Cardiac septum (tissue), 1 donor: ENCODE data around the gene PKIB. TPM values are rescaled to one million over a fixed set of nuclear protein-coding genes. Genes with fewer than 3 reads are reported as not detected.
"Not testable (repeated sequence)": the region's sequence is repeated elsewhere in the genome, so short reads cannot be mapped to it uniquely, and the experiment has no call there.

Experiments
- DNase-seq: peaks from one replicate; pipeline ENCODE4 v3.0.0-alpha.2; 2020; ENCODE audit warnings: low spot score
- intact Hi-C: fragments of 100-400 bp; cut with DNase I; formaldehyde crosslinking; loops from one replicate; pipeline ENCODE4 v1.14.0; 2022
- total RNA-seq: library from RNA; stranded (reverse); fragmentation: NEBNext Ultra II Directional; extraction: Animal tissue kit (Norgen Biotek cat#: 25700); gene quantifications from one replicate; pipeline ENCODE4 v1.2.1, GENCODE V29; 2021
- donor health status: DM: no; HTN: no; CAD: no.

The PKIB gene
- total RNA-seq, 1 donor from 2014 or later: 0.38 TPM

DNA sequence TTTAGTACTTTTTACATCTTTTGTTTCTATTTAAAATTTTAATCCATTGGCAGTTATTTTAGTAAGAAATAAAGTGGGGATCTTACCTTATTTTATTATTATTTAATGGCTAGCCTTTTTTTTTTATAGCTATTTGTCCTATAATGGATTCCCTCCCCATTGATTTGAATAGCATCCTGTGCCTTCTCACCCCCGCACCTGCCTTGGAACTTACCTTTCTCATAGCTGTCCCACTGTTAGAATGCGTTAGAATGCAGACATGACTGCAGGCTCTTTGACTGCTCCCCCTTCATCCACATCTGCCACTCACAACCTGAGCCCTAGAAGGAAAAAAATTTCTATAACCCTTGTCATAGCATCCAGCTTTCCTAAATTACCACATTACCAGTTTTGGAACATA is 9.1 kb downstream of the PKIB start:
- intact Hi-C loops: no loop called here
- DNase-seq: no peak

DNA sequence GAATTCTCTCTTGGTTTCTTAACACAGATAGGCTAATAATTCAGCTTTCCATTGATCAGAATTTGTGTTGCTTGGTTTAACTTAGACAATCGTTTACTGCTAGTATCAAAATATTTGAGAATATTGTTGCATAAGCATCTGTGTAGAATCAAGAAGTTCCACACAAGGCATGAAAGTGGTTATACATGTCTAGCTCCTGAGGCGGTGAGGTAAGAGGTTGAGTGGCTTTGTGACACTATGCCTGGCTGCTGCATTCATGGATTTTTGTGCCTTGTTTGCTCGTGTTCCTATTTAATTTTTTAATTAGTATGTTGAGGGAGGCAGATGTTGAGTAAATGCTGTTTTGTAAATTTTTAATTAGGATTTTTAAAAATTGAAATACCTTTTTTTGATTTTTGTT is 10.2 kb downstream of the PKIB start:
- DNase-seq: no peak
- intact Hi-C loops: no loop called here

DNA sequence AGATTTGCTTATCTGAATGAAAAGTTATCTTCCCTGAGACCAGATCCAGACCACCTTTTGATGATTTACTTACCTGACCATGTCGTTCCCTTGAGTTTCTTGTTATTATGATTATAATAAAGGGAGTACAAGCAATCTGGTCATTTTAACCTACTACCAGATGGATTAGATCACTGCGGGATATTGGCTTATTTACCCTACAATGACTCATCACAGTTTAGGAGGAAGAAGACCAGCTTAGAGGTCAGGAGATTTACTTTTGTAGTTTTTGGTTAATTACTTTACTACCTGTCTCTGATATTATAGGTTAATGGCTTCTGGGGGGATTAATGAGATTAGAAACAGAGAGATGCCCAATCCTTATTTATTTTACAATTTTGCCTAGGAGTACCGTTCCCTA is 10.7 kb downstream of the PKIB start:
- no peak for DNase-seq
- intact Hi-C loops: no loop called here

DNA sequence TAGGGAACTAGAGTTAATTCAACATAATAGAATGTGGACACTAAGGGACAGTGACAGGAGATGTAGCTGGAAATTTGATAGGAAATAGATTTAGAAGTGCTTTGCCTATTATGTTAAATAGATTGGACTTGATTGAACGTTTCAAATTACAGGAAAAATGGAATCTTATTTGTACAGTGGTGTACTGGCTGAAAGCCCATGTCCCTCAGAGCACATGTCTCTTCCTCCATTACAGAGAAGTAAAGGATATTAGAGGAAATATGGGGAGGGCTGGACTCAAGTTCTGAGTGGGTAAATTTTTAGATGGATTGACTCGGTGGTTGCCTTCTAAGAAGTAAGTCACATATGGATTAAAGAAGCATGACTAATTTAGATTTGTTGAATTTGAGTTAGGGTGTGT is 11.4 kb downstream of the PKIB start:
- DNase-seq: no peak
- intact Hi-C loops: no loop called here

DNA sequence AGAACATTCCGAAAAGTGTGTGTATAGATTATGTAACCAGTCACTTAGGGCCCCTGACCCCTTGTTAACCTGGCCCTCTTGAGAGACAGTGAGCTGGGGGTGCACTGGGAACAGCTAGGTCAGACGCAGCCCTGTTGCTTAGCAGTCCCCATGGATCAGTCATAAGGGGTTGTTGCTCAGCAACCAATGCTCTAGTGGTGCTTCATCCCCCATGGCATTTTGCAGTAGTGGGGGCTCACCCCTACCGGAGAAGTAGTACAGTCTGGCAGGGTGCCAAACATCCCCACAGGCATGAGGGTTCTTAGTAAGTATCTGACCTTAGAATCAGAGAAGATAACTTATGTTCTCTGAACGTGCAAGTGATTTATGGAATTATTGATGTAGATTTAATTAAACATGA is 12.3 kb downstream of the PKIB start:
- intact Hi-C loops: no loop called here
- DNase-seq: no peak

DNA sequence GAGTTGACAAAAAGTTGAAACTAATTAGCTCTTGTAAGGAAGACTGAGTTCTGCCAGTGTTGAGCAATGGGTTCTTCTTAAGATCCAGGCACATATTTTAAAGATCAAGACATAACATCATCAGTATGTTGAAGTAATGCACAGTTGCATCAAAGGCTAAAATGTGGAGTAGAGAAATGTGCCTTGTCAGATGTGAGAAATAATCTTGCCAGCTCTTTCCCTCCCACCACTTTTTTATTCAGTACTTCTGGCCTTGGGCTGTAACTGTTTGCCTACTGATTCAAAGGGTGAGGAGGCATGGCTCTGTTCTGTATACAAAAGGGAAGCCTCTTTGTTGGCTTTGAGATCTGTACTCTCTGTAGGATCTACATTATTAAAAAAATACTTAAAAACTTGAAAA is 13.1 kb downstream of the PKIB start:
- no peak for DNase-seq
- intact Hi-C loops: no loop called here

DNA sequence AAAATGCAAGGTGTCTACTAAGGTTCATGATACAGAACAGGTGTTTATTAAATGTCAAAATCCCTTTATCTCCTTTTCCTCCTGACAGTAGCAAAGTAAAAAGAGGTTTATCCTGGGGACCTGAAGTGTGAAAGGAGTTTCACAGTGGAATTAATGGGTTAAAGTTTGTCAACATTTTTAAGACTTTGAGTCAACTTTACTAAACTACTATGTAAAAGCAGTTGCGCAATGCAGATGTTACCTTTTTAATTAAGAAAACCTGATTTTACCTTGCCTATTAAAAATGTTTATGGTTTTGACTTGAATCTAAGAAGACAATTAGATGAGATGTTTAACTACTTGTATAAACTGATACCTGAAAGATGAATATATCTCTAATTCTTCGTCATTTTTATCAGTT is 14.6 kb downstream of the PKIB start:
- no peak for DNase-seq
- intact Hi-C loops: no loop called here

DNA sequence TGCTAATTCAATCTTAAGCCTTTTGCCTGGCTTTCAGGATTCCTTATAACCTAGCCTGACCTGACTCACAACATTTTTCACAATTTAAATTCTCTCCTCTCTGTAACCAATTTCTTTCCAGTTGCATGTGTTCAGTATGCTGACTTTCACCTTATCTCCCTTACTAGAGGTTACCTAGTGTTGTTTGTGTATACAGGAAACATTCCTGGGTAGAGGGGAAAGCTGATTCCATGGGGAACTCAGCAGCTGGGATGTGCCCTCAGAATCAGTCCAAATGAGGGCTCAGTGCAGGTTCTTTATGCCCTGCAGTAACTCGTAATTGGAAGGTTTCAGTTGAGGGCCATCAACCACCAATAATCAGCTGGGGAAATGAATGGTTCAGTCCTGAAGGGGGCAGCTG is 18.5 kb downstream of the PKIB start:
- no peak for DNase-seq
- intact Hi-C loops: no loop called here

DNA sequence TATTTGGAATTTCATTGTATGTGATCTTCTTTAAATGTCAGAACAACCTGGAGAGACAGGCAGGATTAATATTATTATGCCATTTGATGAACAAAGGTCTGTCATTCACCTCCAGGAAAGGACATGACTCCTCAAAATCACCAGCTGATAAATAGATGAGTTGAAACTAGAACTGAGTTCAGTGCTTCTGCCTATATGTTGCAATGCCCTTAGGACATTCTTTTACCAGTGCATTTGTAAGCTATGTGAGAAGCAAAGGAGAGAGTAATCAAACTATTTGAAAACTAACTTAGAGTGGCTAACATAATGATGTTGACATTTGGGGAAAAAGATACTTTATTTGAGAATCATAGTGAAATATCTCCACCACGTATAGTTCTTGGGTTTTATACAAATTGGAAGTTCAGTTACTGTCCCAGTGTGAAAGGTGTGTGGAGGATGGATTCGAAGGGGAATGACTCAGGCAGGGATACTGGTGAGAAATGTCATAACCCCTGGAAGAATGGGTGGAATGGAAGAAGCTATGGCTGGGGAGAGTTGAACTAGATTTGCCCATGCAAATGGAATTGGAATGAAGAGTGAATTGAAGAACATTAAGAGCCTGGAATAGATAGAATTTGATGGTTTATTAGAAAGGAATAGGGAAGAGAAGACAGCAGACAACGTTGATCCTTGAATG is 21.5 kb downstream of the PKIB start:
- no peak for DNase-seq
- intact Hi-C loops: no loop called here

DNA sequence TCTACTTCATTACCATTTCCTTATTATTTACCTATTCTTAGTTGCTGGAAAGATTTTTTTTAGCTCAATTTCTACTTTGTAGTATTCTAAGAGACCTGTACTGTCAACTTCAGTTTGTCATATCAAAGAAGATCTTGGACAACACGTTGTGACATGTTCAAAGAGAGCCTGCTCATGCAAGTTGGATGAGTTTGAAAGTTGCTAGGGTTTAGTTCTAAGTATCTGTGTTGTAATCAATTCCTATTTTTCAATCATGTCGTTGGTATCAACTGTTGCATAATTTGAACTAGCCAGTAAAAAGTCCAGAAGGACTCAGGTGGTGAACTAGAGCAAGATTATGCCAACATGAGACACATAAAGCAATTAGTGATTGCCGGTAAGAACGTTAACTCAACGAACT is 30.2 kb downstream of the PKIB start:
- intact Hi-C loops: no loop called here
- DNase-seq: no peak

DNA sequence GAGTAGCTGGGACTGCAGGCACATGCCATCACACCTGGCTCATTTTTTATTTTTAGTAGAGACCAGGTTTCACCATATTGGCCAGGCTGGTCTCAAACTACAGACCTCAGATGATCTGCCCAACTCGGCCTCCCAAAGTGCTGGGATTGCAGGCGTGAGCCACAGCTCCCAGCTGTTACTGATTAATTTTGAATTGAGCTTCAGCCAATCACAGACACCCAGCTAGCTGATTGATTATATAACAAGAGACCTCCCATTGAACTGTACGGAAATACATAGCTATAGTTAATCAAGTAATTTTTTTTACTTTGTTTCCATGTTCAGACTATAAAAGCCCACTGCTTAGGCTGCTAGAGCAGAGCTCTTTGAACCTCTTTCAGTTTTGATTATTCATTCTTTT is 31.6 kb downstream of the PKIB start:
- intact Hi-C loops: no loop called here
- DNase-seq: no peak

DNA sequence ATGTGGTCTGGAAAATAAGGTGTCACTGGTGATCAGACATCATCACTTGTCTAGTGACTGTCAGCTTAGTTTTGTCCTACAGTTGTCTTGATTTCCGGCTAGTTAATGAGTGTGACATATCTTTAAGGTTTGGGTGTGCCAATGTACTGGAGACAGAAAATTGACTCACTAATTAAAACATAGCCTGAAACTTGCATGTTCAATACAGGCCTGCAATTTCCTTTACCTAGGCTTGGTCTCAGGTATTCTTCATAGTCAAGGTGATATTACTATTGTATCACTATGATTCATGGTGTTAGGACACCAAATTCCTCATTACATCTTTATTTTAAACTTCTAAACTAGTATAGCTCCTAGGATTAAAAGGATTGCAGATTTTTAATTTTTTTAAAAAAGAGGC is 32.4 kb downstream of the PKIB start:
- DNase-seq, intact Hi-C loops: not testable (repeated sequence)

DNA sequence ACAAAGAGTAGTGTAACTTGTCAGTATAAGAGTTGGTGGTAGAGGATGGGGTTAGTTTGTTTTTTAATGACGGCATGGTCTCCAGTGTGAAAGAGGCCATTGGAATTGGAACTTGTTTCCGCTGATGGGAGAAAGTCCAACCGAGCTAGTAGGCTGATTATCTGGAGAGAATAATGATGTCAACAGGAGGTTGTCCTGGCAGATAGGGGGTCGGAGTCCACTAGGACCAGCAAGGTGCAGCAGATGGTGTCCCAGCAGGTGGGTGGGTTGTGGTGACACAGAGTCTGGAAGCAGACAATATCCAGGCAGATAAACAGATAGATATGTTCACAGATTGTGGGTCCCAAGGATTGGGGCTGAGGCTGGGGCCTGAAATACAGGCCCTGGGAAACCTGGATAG is 35.1 kb downstream of the PKIB start:
- intact Hi-C loops: no loop called here
- DNase-seq: no peak

DNA sequence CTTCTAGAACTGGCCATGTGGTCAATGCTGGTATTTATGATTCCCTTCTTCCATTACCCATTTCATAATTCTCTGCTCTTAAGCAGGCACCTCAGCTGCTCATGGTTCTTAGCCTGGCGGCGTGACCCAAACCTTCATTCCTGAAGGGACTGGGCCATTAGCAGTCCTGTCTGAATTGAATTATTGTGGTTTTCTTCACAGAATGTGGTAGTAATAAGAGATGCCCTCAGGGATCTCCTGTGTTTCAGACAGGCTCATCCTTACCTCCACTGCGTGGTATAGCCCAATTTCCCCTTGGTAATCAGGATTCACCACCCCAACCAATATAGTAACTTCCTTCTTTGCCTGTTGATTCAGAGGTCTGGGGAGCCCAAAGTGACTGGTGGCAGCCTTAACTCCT is 37.6 kb downstream of the PKIB start:
- DNase-seq: no peak
- intact Hi-C loops: no loop called here

DNA sequence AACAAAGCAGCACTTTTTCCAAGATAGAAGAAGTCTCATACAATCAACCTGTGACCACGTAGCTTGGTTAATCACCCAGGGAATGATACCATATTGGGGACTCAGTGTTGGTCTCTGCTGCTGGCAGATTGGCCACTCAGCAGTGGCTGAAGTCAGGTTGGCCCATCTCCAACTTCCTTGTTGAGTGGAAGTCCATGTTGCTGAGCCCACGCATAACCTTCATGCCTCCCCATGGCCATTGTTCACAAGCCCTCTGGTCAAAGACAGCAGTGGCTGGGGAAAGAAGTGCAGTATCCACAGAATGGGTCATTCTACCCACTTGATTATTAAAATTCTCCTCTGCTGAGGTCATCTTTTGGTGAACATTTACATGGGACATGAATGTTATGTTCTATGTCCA is 38.5 kb downstream of the PKIB start:
- no peak for DNase-seq
- intact Hi-C loops: no loop called here

DNA sequence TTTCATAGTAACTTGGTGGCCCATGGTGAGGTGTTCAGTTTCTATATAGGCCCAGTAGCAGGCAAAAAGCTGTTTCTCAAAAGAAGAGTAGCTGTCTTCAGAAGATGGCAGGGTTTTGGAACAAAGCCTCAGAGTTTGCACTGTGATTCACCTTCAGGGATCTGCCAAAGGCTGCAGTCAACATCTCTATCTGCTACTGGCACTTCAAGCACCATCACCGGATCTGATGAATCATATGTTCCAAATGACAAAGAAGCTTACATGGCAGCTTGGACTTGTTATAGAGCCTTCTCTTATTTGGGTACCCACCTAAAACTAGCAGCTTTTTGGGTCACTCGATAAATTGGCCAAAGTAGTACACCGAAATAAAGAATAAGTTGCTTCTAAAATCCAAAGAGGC is 39.5 kb downstream of the PKIB start:
- intact Hi-C loops: no loop called here
- no peak for DNase-seq

DNA sequence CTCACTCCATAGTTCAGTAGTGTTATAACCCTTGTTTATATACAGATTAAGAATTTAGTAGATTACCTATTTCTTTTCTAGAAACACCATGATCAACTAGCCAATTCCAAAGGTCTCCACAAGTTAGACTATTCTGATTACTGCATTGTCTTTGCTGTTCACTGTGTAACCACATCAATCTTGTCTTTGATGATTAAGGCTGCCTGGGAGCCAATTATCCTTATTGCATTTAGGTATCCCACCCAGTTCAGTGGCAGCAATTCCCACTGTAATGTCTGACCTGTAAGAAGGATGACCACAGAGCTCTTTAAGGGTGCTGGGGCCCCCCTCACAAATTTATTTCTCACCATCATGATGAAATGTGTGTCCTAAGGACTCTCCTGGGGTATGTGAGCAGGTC is 40.2 kb downstream of the PKIB start:
- intact Hi-C loops: no loop called here
- no peak for DNase-seq

DNA sequence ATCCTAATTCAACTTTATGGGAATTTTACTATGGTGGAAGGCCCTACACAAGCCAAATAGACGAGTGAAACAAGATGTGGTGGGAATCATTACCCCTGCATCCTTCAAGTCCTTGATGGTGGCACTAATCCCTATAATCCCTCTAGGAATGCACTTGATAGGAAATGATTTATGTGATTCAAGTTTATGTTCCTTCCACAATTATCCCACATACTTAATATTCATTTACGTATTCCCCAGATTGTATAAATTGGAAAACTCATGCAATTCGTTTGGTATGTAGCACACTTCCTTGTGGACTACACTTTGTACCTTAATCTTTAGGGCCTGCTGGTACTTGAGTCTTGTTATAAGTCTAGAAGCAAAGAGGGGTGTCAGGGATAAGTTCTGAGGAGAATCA is 40.8 kb downstream of the PKIB start:
- no peak for DNase-seq
- intact Hi-C loops: no loop called here

DNA sequence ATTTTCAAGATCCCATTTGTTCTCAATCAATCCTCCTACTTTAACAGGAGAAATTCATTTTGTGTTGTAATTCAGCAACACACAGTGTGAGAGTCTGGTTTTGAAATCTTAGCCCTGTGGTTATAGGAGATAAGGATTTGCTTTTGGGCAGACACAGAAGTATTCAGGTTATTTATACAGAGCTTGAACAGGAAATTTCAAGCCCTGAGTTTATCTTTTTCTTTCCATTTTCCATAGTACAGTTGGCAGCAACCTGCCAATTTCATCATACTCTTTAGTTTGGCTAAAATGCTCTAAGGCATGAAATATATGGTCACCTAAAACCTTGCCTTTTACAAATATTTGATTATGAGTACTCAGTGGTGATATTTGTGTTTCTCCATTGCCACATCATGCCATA is 41.4 kb downstream of the PKIB start:
- DNase-seq: no peak
- intact Hi-C loops: no loop called here

DNA sequence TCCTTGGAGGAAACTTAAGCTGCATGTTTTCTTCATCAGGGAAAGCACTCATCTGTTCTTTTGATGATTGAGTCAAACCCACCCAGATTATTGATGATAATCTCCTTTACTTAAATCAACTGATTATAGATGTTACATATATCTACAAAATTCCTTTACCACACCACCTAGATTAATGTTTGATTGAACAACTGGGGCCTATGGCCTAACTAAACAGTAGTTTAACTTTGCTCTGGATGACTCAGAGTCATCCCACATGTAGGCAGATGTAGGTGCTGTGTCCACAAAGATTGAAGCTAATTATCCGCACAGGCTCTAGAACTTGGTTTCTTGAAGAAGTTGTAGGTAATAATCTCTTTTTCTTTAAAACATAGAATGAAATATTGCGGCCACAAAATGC is 42.2 kb downstream of the PKIB start:
- intact Hi-C loops: no loop called here

DNA sequence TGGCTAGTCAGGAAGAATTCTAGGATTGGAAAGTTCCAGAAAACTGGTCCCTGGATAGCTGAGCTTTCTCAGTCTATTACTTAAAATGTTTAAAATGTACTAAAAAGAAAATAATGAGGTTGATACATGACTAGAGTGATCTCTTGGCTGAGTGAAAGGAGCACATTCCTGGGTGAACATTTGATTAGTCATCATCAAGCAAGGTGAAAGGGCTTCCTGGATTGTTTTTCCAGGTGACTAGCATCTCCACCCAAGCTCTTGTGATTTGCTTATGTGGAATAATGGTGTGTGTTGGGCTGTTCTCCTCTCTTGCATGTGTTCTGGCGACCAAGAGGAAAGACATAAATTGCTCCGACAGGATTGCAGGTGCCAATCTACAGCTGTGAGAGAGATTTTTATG is 42.9 kb downstream of the PKIB start:
- DNase-seq: no peak
- intact Hi-C loops: no loop called here

More for the DNA sequence above, 42.2 kb downstream of the PKIB start:
- DNase-seq: no peak

DNA sequence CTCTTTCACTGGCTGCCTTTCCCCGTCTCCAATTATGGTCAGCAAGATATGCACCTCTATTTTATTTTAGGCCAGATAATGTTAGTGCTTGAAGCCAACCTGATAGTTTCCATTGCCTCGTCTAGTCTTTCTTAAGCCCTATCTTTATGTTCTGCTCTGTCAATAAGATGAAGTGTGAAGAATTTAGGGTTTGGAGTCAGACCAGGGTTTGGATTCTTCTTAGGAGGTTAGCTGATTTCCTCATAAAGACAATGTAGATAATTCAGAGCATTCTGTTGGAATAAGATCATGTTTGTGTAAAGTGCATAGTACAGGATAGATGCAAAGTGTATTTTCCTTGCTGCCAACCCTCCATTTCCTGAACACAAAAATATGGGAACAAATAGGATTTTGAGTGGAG is 43.8 kb downstream of the PKIB start:
- no peak for DNase-seq
- intact Hi-C loops: no loop called here
